H9 (cell line): ENCODE measurements around the gene CERS2. TPM values are rescaled to one million over a fixed set of nuclear protein-coding genes. Genes with fewer than 3 reads are reported as not detected.

ENCODE experiments used
- DNase-seq: peaks from one replicate; pipeline ENCODE4 v3.0.0-alpha.2; 2017
- H2AFZ ChIP-seq: one replicate; pipeline ENCODE4 v1.6.1; 2013; ENCODE audit warnings: mild to moderate bottlenecking, low read length, control low read depth, moderate library complexity
- H2AK5ac ChIP-seq: 2 replicates; pipeline ENCODE4 v1.6.1; 2013; ENCODE audit warnings: low read length, control low read depth, mixed read lengths; ENCODE audit not compliant: insufficient read length
- H2BK120ac ChIP-seq: one replicate; pipeline ENCODE4 v1.6.1; 2013; ENCODE audit warnings: low read depth, mild to moderate bottlenecking, low read length, control low read depth, inconsistent platforms; ENCODE audit not compliant: poor library complexity, severe bottlenecking
- H2BK12ac ChIP-seq: 2 replicates; pipeline ENCODE4 v1.6.1; 2013; ENCODE audit warnings: low read length, control low read depth, mixed read lengths, low read depth; ENCODE audit not compliant: insufficient read length
- H2BK15ac ChIP-seq: 2 replicates; pipeline ENCODE4 v1.6.1; 2013; ENCODE audit warnings: low read depth, low read length, control low read depth
- H2BK20ac ChIP-seq: one replicate; pipeline ENCODE4 v1.6.1; 2013; ENCODE audit warnings: low read depth, mild to moderate bottlenecking, low read length, control low read depth, inconsistent platforms; ENCODE audit not compliant: poor library complexity, severe bottlenecking
- H2BK5ac ChIP-seq: 2 replicates; pipeline ENCODE4 v1.6.1; 2013; ENCODE audit warnings: low read length, control low read depth, mixed read lengths; ENCODE audit not compliant: insufficient read length
- H3K14ac ChIP-seq: 2 replicates; pipeline ENCODE4 v1.6.1; 2013; ENCODE audit warnings: low read length, control low read depth; ENCODE audit not compliant: insufficient read depth
- H3K18ac ChIP-seq: 2 replicates; pipeline ENCODE4 v1.6.1; 2013; ENCODE audit warnings: low read depth, mild to moderate bottlenecking, mixed read lengths, low read length, control low read depth; ENCODE audit not compliant: insufficient read length
- H3K23ac ChIP-seq: 2 replicates; pipeline ENCODE4 v1.6.1; 2013; ENCODE audit warnings: low read length, control low read depth, mixed read lengths, low read depth; ENCODE audit not compliant: insufficient read length
- H3K23me2 ChIP-seq: 2 replicates; pipeline ENCODE4 v1.6.1; 2013; ENCODE audit warnings: low read depth, mild to moderate bottlenecking, mixed read lengths, low read length, control low read depth; ENCODE audit not compliant: insufficient read length, poor library complexity, severe bottlenecking
- H3K27ac ChIP-seq: 2 replicates; pipeline ENCODE4 v1.5.1; 2013; ENCODE audit warnings: low read length, control low read depth, mixed read lengths, low read depth; ENCODE audit not compliant: insufficient read length
- H3K27me3 ChIP-seq: 2 replicates; pipeline ENCODE4 v1.6.1; 2013; ENCODE audit warnings: low read length, control low read depth, inconsistent platforms; ENCODE audit not compliant: insufficient read depth
- H3K4ac ChIP-seq: 2 replicates; pipeline ENCODE4 v1.6.1; 2013; ENCODE audit warnings: low read depth, mild to moderate bottlenecking, control low read depth, inconsistent platforms, low read length, moderate library complexity
- H3K4me1 ChIP-seq: 2 replicates; pipeline ENCODE4 v1.6.1; 2013; ENCODE audit warnings: low read length, control low read depth, inconsistent platforms; ENCODE audit not compliant: insufficient read depth
- H3K4me2 ChIP-seq: 2 replicates; pipeline ENCODE4 v1.6.1; 2013; ENCODE audit warnings: low read length, control low read depth, mixed read lengths; ENCODE audit not compliant: insufficient read length, insufficient read depth
- H3K56ac ChIP-seq: 2 replicates; pipeline ENCODE4 v1.6.1; 2013; ENCODE audit warnings: low read depth, mild to moderate bottlenecking, mixed read lengths, low read length, control low read depth; ENCODE audit not compliant: insufficient read length
- H3K79me1 ChIP-seq: 2 replicates; pipeline ENCODE4 v1.6.1; 2013; ENCODE audit warnings: low read depth, mild to moderate bottlenecking, moderate library complexity, low read length, control low read depth, inconsistent platforms; ENCODE audit not compliant: insufficient read depth, poor library complexity, severe bottlenecking
- H3K79me2 ChIP-seq: 2 replicates; pipeline ENCODE4 v1.6.1; 2013; ENCODE audit warnings: low read length, control low read depth, inconsistent platforms; ENCODE audit not compliant: insufficient read depth
- H3K9ac ChIP-seq: 2 replicates; pipeline ENCODE4 v1.6.1; 2013; ENCODE audit warnings: low read length, control low read depth, mixed read lengths; ENCODE audit not compliant: insufficient read length; ENCODE audit errors: extremely low read depth
- H3K9me3 ChIP-seq: one replicate; pipeline ENCODE4 v1.6.1; 2013; ENCODE audit warnings: low read depth, low read length, inconsistent platforms; ENCODE audit not compliant: control insufficient read depth
- H3T11ph ChIP-seq: one replicate; pipeline ENCODE4 v1.6.1; 2013; ENCODE audit warnings: mild to moderate bottlenecking, low read length, control low read depth, inconsistent platforms
- H4K20me1 ChIP-seq: one replicate; pipeline ENCODE4 v1.6.1; 2013; ENCODE audit not compliant: control insufficient read depth, insufficient read length, insufficient read depth
- H4K5ac ChIP-seq: 2 replicates; pipeline ENCODE4 v1.6.1; 2013; ENCODE audit warnings: low read depth, mild to moderate bottlenecking, mixed read lengths, low read length, control low read depth; ENCODE audit not compliant: insufficient read length
- H4K8ac ChIP-seq: replicated peaks from 2 replicates; pipeline ENCODE4 v1.6.1; 2013; ENCODE audit warnings: low read length, control low read depth, mixed read lengths, low read depth; ENCODE audit not compliant: insufficient read length
- H4K91ac ChIP-seq: 2 replicates; pipeline ENCODE4 v1.6.1; 2013; ENCODE audit warnings: low read depth, mild to moderate bottlenecking, moderate library complexity, mixed read lengths, low read length, control low read depth; ENCODE audit not compliant: insufficient read length
- H3K27ac Mint-ChIP-seq, 3 experiments: 2 replicates in 2 of 3; 3 replicates in 1 of 3; pipeline ENCODE4 v1.8.0; 2020 to 2021; ENCODE audit warnings: mixed read lengths in 3 of 3, mild to moderate bottlenecking in 1 of 3, moderate library complexity in 1 of 3
- H3K27me3 Mint-ChIP-seq: 2 replicates; pipeline ENCODE4 v1.8.0; 2021; ENCODE audit warnings: low read depth, mild to moderate bottlenecking, moderate library complexity, mixed read lengths
- H3K36me3 Mint-ChIP-seq, 3 experiments: 2 replicates in 2 of 3; 3 replicates in 1 of 3; pipeline ENCODE4 v1.8.0; 2020 to 2021; ENCODE audit warnings: low read depth in 3 of 3, mixed read lengths in 3 of 3; ENCODE audit not compliant: insufficient read depth in 1 of 3
- H3K4me1 Mint-ChIP-seq, 2 experiments: 2 replicates each; pipeline ENCODE4 v1.8.0; 2020; ENCODE audit warnings: mixed read lengths in 2 of 2
- H3K4me3 Mint-ChIP-seq, 2 experiments: 2 replicates in 1 of 2; 3 replicates in 1 of 2; pipeline ENCODE4 v1.8.0; 2020 to 2021; ENCODE audit warnings: mild to moderate bottlenecking in 2 of 2, mixed read lengths in 2 of 2, moderate library complexity in 1 of 2
- H3K9me3 Mint-ChIP-seq, 2 experiments: 2 replicates in 1 of 2; 3 replicates in 1 of 2; pipeline ENCODE4 v1.8.0; 2020; ENCODE audit warnings: mild to moderate bottlenecking in 2 of 2, mixed read lengths in 2 of 2, moderate library complexity in 1 of 2
- CTCF ChIP-seq: fragments of 200-600 bp; sonication (generic); conservative IDR thresholded peaks from 3 replicates; pipeline ENCODE4 v1.8.0; 2021; ENCODE audit warnings: antibody characterized with exemption, mild to moderate bottlenecking
- WGBS: extraction: QIAGEN DNeasy Blood & Tissue Kit; methylation state at CpG from one replicate; pipeline ENCODE4 v1.1.7; 2013; ENCODE audit warnings: missing lambda C conversion rate, low lambda C conversion rate, mixed read lengths; ENCODE audit not compliant: insufficient read length; ENCODE audit errors: extremely low coverage; 5-methylcytosine and 5-hydroxymethylcytosine counted together
- total RNA-seq: library from RNA; stranded (reverse); gene quantifications from 2 replicates; pipeline ENCODE4 v1.2.1, GENCODE V29; 2021

Gene CERS2
- total RNA-seq, 1 experiment from 2014 or later: 201 TPM

- Histone ChIP-seq H3K4ac (no peak overlapping the region), H2BK15ac (no peak overlapping the region), H3K79me2 (no peaks in the 10 kb centered on the region), H3K27me3 (no peaks in the 10 kb centered on the region), H4K5ac (no peak overlapping the region), H3K18ac (no peak overlapping the region), H2AK5ac (no peak overlapping the region), H3K27ac (no peak overlapping the region), H3K4me1 (peaks cover 3% of the 10 kb centered on the region; the same call in 1 of the 2 replicates), H4K91ac (no peak overlapping the region), H4K20me1 (no peaks in the 10 kb centered on the region), H2AFZ (no peak overlapping the region), H3K56ac (no peak overlapping the region), H3T11ph (no peak overlapping the region), H3K79me1 (no peaks in the 10 kb centered on the region), H3K23me2 (no peaks in the 10 kb centered on the region), H3K4me2 (no peak overlapping the region), H2BK20ac (no peak overlapping the region), H3K9me3 (no peaks in the 10 kb centered on the region), H2BK120ac (no peak overlapping the region), H3K14ac (no peak overlapping the region), H4K8ac (no peak overlapping the region), H3K9ac (no peak overlapping the region), H2BK12ac (no peak overlapping the region), H2BK5ac (no peak overlapping the region), H3K23ac (no peak overlapping the region)
- Mint-ChIP-seq H3K9me3 (no peaks in the 10 kb centered on the region), H3K36me3 (peaks cover 0 to 10% (median 5%) of the 10 kb centered on the region in 3 experiments; a peak in 3 of 7 replicates), H3K4me1 (peaks cover 5 to 8% of the 10 kb centered on the region in 2 experiments), H3K27ac (peak overlapping the region in 2 of 3 experiments; percentile 23 to 52; a peak in 2 of 7 replicates), H3K4me3 (no peak overlapping the region), H3K27me3 (no peaks in the 10 kb centered on the region)
- no CpG with 5 or more reads among the region's 17 CpGs for whole genome bisulfite sequencing
- DNase-seq: no peak
- TF ChIP-seq CTCF: no peak
Measured at GRCh38 chr1:150999051-150999674, 24.5 kb upstream of the CERS2 start.
